Mucosa of descending colon (tissue), 3 donors: Measurements from ENCODE around the gene FOXN1. TPM values are rescaled to one million over a fixed set of nuclear protein-coding genes. Genes with fewer than 3 reads are reported as not detected.

Experiments used
- ATAC-seq: fragments of 200-7000 bp; cut with Tn5 transposase; one replicate; pipeline ENCODE4 v1.9.1; 2020; ENCODE audit warnings: mild to moderate bottlenecking, moderate library complexity
- DNase-seq, 3 donors: peaks; one replicate each; pipeline ENCODE4 v3.0.0-alpha.2; 2020
- H3K36me3 ChIP-seq: fragments of 200-600 bp; one replicate; pipeline ENCODE4 v1.8.0; 2021; ENCODE audit warnings: low read depth, mild to moderate bottlenecking
- H3K4me1 ChIP-seq: fragments of 200-600 bp; one replicate; pipeline ENCODE4 v1.8.0; 2021; ENCODE audit warnings: low read depth, mild to moderate bottlenecking
- H3K4me3 ChIP-seq: fragments of 200-600 bp; one replicate; pipeline ENCODE4 v1.8.0; 2021; ENCODE audit warnings: mild to moderate bottlenecking
- H3K9me3 ChIP-seq: fragments of 200-600 bp; one replicate; pipeline ENCODE4 v1.8.0; 2021; ENCODE audit warnings: mild to moderate bottlenecking
- CTCF ChIP-seq: fragments of 200-600 bp; IDR thresholded peaks from one replicate; pipeline ENCODE4 v1.8.0; 2022; ENCODE audit warnings: antibody characterized with exemption, mild to moderate bottlenecking
- intact Hi-C, 2 donors: fragments of 100-400 bp; cut with DNase I in 1 of 2; cut with micrococcal nuclease in 1 of 2; formaldehyde crosslinking; loops; one replicate each; pipeline versions ENCODE4 v1.11.0 to v1.11.1; 2022; cut with DNase I, micrococcal nuclease
- total RNA-seq, 3 donors: library from RNA; stranded (reverse); fragmentation: NEBNext Ultra II Directional in 2 of 3; extraction: Animal tissue kit (Norgen Biotek cat#: 25700) in 2 of 3; gene quantifications; one replicate each; pipeline versions ENCODE4 v1.2.1 to v1.2.4, GENCODE V29; 2021 to 2023
- donor health status: DM: no; HTN: no; CAD: no; lungs with moderate emphysema.
- donor health status: DM: no; HTN: no; CAD: no.
- donor health status: DM: no; HTN: yes; CAD: no.

The FOXN1 gene
- total RNA-seq, 3 donors from 2014 or later: 0.46 to 0.69 TPM; not detected in 1

- intact Hi-C loops: loop anchor here in 1 of 2 donors (5.0 kb wide), 1 partner anchor 40 kb away; no protein-coding TSS in a partner anchor
- H3K9me3 ChIP-seq: no peaks in the 10 kb centered on the region
- DNase-seq (peak in 1 of 3 donors; percentile 35), ATAC-seq (no peak)
- no peak for TF ChIP-seq CTCF
- H3K4me1 ChIP-seq: peaks cover 17% of the 10 kb centered on the region
- H3K36me3 ChIP-seq: no peaks in the 10 kb centered on the region
- no peak overlapping the region for H3K4me3 ChIP-seq
Measured at GRCh38 chr17:28537219-28537610, 31.1 kb downstream of the FOXN1 start.

- Histone ChIP-seq H3K4me1 (peaks cover 7% of the 10 kb centered on the region), H3K36me3 (no peaks in the 10 kb centered on the region), H3K4me3 (no peak overlapping the region), H3K9me3 (no peaks in the 10 kb centered on the region)
- intact Hi-C loops: loop anchor here in 1 of 2 donors (5.0 kb wide), 1 partner anchor 41 kb away; no protein-coding TSS in a partner anchor
- TF ChIP-seq CTCF: no peak
- DNase-seq (peak in 1 of 3 donors; percentile 25), ATAC-seq (no peak)
Measured at GRCh38 chr17:28538296-28538895, 32.2 kb downstream of the FOXN1 start.

DNA sequence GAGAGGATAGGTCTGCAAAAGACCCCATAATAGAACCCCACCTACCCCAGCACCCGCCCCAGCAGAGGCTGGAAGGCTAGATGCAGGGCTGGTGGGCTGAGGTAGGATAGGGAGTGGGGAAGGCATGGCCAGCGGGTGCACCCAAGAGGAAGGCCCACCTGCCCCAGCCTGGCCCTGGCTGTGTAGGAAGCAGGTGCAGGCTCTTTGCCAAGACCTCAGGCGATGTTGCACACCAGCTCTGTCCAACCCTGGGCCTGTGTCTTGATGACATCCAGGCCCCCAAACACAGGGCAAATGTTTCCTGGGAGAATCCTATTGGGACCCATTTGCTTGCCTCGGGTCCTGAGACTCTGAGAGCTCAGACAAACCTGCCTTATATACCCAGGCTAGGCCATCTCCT is 34.1 kb downstream of the FOXN1 start:
- no peak overlapping the region for H3K4me3 ChIP-seq
- DNase-seq (peak in 2 of 3 donors; percentile 11 to 20), ATAC-seq (no peak)
- H3K9me3 ChIP-seq: no peaks in the 10 kb centered on the region
- H3K36me3 ChIP-seq: no peaks in the 10 kb centered on the region
- intact Hi-C loops: no loop called here
- H3K4me1 ChIP-seq: peaks cover 7% of the 10 kb centered on the region
- no peak for TF ChIP-seq CTCF

- H3K9me3 ChIP-seq: no peaks in the 10 kb centered on the region
- ATAC-seq: no peak
- no peak for TF ChIP-seq CTCF
- H3K4me1 ChIP-seq: peaks cover under 1% of the 10 kb centered on the region
- no peaks in the 10 kb centered on the region for H3K36me3 ChIP-seq
- DNase-seq: no peak
- H3K4me3 ChIP-seq: no peak overlapping the region
- intact Hi-C loops: no loop called here
Measured at GRCh38 chr17:28541439-28541838, 35.3 kb downstream of the FOXN1 start.

DNA sequence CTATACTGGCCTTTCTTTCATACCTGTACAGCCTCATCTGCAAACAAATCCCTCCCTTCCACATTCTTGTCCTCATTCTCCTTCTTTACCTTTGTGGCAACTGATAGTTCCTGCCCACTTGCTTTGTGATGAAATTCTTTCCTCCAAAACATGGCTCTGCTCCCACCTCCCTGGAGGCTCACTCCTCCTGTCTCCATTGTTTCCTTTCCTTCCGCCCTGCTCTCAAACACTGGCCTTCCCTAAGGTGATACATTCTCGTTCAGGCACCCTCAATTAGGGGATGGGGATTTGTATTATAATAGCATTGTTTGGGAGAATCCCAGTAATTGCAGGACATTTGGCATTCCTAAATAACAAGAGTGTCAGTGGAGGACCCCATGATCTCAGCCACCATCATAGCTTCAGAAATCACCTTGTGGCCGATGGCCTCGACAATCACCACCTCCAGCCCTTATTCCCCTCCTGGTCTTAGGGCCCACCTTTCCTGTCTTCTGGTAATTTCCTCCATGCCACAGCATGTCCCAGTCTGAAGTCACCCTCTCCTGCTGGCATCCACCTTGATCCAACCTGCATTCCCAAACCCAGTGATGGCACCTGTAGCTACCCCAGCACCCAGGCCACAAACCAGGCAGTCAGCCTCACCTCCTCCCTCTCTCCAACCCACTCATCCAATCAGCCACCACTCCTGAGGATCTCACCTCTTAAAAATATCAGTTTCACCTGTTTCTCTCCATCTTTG is 38.4 kb downstream of the FOXN1 start:
- intact Hi-C loops: loop anchor here in 1 of 2 donors (5.0 kb wide), 1 partner anchor 47 kb away; no protein-coding TSS in a partner anchor
- no peak for ATAC-seq
- TF ChIP-seq CTCF: no peak
- no peaks in the 10 kb centered on the region for H3K9me3 ChIP-seq
- no peaks in the 10 kb centered on the region for H3K36me3 ChIP-seq
- peaks cover 6% of the 10 kb centered on the region for H3K4me1 ChIP-seq
- no peak overlapping the region for H3K4me3 ChIP-seq
- DNase-seq: peak in 1 of 3 donors; percentile 10
